ENCODE measurements around the gene NUP210.
"Not testable (repeated sequence)": the region's sequence is repeated elsewhere in the genome, so short reads cannot be mapped to it uniquely, and the experiment has no call there.

NUP210 gene

DNA sequence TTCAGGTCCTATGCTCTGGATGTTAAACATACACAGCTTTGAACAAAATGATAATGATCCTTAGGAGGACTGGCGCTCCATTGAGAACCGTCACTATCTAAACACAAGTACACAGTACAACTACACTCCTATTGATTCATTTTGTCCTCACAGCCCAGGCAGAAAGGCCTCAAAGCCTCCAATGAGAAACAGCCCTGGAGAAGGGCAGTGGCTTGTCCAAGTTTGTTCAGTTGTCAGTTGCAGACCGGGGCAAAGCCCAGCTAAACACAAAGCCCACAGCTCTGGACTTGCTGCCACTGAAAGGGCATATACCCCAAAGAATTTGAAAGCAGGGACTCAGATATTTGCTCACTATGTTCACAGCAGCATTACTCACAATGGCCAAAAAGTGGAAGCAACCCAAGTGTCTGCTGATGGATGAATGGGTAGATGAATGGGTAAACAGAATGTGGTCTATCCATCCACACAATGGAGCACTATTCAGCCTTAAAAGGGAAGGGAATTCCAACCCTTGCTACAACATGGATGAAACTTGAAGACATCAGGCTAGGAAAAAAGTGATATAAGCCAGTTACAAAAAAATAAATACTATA, 34.7 kb downstream of the NUP210 start:
- WGBS: 76% methylated on average over 3 of the region's 3 CpGs
- Histone ChIP-seq H3K4me1 (ENCODE audit: insufficient read depth, low read length) (no peaks in the 10 kb centered on the region), H3K27ac (ENCODE audit: low read depth, low read length) (no peak overlapping the region), H3K9ac (ENCODE audit: low read depth, low read length) (no peak overlapping the region), H3K9me3 (ENCODE audit: insufficient read depth, low read depth, low read length) (no peaks in the 10 kb centered on the region), H3K27me3 (ENCODE audit: insufficient read depth, low read length) (no peaks in the 10 kb centered on the region), H3K36me3 (ENCODE audit: insufficient read depth, low read length) (peaks cover 73% of the 10 kb centered on the region), H3K4me3 (ENCODE audit: low read length) (no peak overlapping the region)

DNA sequence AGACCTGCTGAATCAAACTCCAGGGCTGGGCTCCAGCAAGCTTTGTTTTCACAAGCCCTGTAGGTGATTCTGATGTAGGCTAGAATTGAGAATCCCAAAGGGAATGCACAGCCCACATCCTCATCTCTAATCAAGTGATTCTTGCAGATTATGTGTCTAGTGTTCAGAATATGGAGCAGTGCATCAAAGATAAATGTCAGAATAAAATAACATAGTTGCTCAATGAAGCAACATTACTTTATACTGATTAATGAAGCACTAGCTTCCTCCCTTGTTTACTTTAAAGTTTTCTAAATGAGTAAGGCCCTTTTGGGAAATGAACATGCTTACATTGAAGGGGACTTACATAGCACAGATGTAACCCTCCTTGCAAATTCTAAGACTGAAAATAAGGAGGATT, 39.2 kb downstream of the NUP210 start:
- no peak overlapping the region for H3K4me3 ChIP-seq (ENCODE audit: low read length)
- H3K9ac ChIP-seq (ENCODE audit: low read depth, low read length): no peak overlapping the region
- H3K4me1 ChIP-seq (ENCODE audit: insufficient read depth, low read length): no peaks in the 10 kb centered on the region
- peaks cover 57% of the 10 kb centered on the region for H3K36me3 ChIP-seq (ENCODE audit: insufficient read depth, low read length)
- no peaks in the 10 kb centered on the region for H3K9me3 ChIP-seq (ENCODE audit: insufficient read depth, low read depth, low read length)
- no peak overlapping the region for H3K27ac ChIP-seq (ENCODE audit: low read depth, low read length)
- no peaks in the 10 kb centered on the region for H3K27me3 ChIP-seq (ENCODE audit: insufficient read depth, low read length)

DNA sequence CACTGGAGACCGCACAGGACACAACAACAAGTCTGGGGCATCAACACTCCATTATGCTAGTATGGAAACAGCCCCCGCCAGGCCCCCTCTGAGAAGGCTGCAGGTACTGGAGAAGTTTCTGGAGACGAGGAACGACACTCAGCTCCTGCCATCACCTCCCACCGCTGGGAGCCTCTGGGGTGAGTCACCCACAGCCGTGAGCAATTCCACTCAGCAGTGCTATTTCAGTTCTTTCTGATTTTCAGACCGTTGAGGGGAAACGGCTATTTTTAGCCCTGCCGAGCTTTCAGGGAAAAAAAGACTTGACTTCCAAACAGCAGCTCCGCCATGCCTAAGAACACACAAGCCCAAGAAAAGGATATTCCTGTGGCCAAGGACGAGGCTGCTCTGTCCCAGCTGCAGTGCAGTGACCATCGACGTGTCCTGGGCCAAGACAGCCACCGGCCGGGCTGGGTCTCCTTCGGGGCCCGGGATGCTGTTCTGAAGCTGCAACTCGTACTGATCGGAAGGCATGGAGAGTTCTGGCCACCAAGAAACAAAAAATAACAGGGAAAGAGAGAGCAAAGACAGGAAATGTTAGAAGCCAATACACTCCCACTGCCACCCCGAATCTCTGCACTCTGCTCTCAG, 40.8 kb downstream of the NUP210 start:
- H3K36me3 ChIP-seq (ENCODE audit: insufficient read depth, low read length): peaks cover 55% of the 10 kb centered on the region
- no peak overlapping the region for H3K27ac ChIP-seq (ENCODE audit: low read depth, low read length)
- H3K9me3 ChIP-seq (ENCODE audit: insufficient read depth, low read depth, low read length): no peaks in the 10 kb centered on the region
- WGBS: 92% methylated on average over 20 of the region's 20 CpGs
- H3K4me1 ChIP-seq (ENCODE audit: insufficient read depth, low read length): no peaks in the 10 kb centered on the region
- no peak overlapping the region for H3K4me3 ChIP-seq (ENCODE audit: low read length)
- H3K27me3 ChIP-seq (ENCODE audit: insufficient read depth, low read length): no peaks in the 10 kb centered on the region
- H3K9ac ChIP-seq (ENCODE audit: low read depth, low read length): no peak overlapping the region

DNA sequence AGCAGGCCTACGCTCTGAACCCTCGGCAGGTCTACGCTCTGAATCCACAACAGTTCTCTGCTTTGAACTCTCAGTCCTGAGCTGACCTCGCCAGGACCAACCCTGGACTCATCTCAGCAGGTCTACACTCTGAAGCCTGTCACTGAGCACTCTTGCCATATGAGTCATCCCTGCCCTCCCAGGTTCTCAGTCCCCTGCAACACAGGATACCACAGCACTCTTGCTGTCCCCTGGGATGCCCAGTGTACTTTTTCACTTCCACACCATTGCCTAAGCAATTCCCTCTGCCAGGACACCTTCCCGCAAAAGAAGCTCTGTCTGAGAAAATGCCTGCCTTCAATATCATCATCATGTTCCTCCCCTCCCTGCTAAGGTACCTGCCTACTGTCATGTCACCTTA, 42.0 kb downstream of the NUP210 start:
- Histone ChIP-seq H3K36me3 (ENCODE audit: insufficient read depth, low read length) (peaks cover 59% of the 10 kb centered on the region), H3K4me1 (ENCODE audit: insufficient read depth, low read length) (no peaks in the 10 kb centered on the region), H3K4me3 (ENCODE audit: low read length) (no peak overlapping the region), H3K9ac (ENCODE audit: low read depth, low read length) (no peak overlapping the region), H3K27me3 (ENCODE audit: insufficient read depth, low read length) (no peaks in the 10 kb centered on the region), H3K9me3 (ENCODE audit: insufficient read depth, low read depth, low read length) (no peaks in the 10 kb centered on the region), H3K27ac (ENCODE audit: low read depth, low read length) (no peak overlapping the region)
- WGBS: 95% methylated on average over 5 of the region's 5 CpGs

- H3K4me3 ChIP-seq (ENCODE audit: low read length); H3K4me1 ChIP-seq (ENCODE audit: insufficient read depth, low read length); H3K9ac ChIP-seq (ENCODE audit: low read depth, low read length); H3K9me3 ChIP-seq (ENCODE audit: insufficient read depth, low read depth, low read length); H3K27me3 ChIP-seq (ENCODE audit: insufficient read depth, low read length); H3K27ac ChIP-seq (ENCODE audit: low read depth, low read length): not testable (repeated sequence)
- peaks cover 59% of the 10 kb centered on the region for H3K36me3 ChIP-seq (ENCODE audit: insufficient read depth, low read length)
- 94% methylated on average over 2 of the region's 2 CpGs for WGBS
These were observed 42.4 kb downstream of the NUP210 start for GRCh38 chr3:13377741-13378140.

DNA sequence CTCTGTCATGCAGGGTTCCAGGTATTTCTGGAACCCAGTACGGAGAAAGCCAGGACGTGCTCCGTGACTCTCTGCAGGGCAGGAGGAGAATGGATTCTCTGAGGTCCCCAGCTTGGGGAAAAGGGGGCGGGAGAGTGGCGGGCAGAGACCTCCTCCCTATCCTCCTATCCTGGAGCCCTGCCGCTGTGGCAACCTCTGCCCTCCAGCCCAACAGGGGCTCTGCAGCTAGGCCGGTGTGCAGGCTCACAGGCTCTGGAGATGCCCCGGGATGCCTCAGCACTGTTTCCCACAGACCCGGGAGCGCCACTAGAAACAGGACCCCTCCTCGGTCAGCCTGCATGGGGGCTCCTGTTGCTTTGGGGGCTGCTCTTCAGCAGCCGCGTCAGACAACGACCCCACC, 43.1 kb downstream of the NUP210 start:
- Histone ChIP-seq H3K27ac (ENCODE audit: low read depth, low read length) (no peak overlapping the region), H3K9me3 (ENCODE audit: insufficient read depth, low read depth, low read length) (no peaks in the 10 kb centered on the region), H3K36me3 (ENCODE audit: insufficient read depth, low read length) (peaks cover 59% of the 10 kb centered on the region), H3K9ac (ENCODE audit: low read depth, low read length) (no peak overlapping the region), H3K27me3 (ENCODE audit: insufficient read depth, low read length) (no peaks in the 10 kb centered on the region), H3K4me3 (ENCODE audit: low read length) (no peak overlapping the region), H3K4me1 (ENCODE audit: insufficient read depth, low read length) (no peaks in the 10 kb centered on the region)
- WGBS: 95% methylated on average over 14 of the region's 14 CpGs

DNA sequence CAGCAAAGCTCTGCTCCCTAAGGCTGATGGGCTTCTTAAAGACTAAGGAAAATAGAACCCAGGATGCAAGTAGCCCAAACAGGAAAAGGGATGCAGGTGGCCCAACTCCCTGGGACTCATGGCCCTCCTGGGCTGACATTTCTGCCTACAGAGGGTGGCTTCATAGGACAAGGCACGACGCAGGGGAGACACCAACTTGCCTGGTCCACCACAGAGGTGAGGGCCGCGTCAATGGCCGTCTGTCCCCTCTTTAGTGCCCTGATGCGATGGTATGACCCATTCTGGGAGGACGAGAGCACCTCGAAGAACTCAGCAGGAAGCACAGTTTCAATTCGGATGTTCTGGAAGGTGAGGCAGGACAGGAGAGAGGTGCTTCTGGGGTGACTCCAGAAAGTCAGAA, 44.0 kb downstream of the NUP210 start:
- Histone ChIP-seq H3K9ac (ENCODE audit: low read depth, low read length) (no peak overlapping the region), H3K27ac (ENCODE audit: low read depth, low read length) (no peak overlapping the region), H3K27me3 (ENCODE audit: insufficient read depth, low read length) (no peaks in the 10 kb centered on the region), H3K36me3 (ENCODE audit: insufficient read depth, low read length) (peaks cover 67% of the 10 kb centered on the region), H3K4me1 (ENCODE audit: insufficient read depth, low read length) (no peaks in the 10 kb centered on the region), H3K4me3 (ENCODE audit: low read length) (no peak overlapping the region), H3K9me3 (ENCODE audit: insufficient read depth, low read depth, low read length) (no peaks in the 10 kb centered on the region)
- 96% methylated on average over 9 of the region's 9 CpGs for WGBS

- WGBS: 94% methylated on average over 10 of the region's 10 CpGs
- no peak overlapping the region for H3K27ac ChIP-seq (ENCODE audit: low read depth, low read length)
These were observed 44.7 kb downstream of the NUP210 start for GRCh38 chr3:13375464-13375863.

GRCh38 chr3:13373975-13374586, 46.0 kb downstream of the NUP210 start:
- H3K9me3 ChIP-seq (ENCODE audit: insufficient read depth, low read depth, low read length): no peaks in the 10 kb centered on the region
- H3K36me3 ChIP-seq (ENCODE audit: insufficient read depth, low read length): peaks cover 68% of the 10 kb centered on the region
- H3K4me3 ChIP-seq (ENCODE audit: low read length): no peak overlapping the region
- H3K4me1 ChIP-seq (ENCODE audit: insufficient read depth, low read length): no peaks in the 10 kb centered on the region
- 93% methylated on average over 13 of the region's 13 CpGs for WGBS
- no peak overlapping the region for H3K27ac ChIP-seq (ENCODE audit: low read depth, low read length)
- no peak overlapping the region for H3K9ac ChIP-seq (ENCODE audit: low read depth, low read length)
- no peaks in the 10 kb centered on the region for H3K27me3 ChIP-seq (ENCODE audit: insufficient read depth, low read length)

More at GRCh38 chr3:13375464-13375863, 44.7 kb downstream of the NUP210 start:
- H3K36me3 ChIP-seq (ENCODE audit: insufficient read depth, low read length): peaks cover 73% of the 10 kb centered on the region
- no peak overlapping the region for H3K4me3 ChIP-seq (ENCODE audit: low read length)
- H3K27me3 ChIP-seq (ENCODE audit: insufficient read depth, low read length): no peaks in the 10 kb centered on the region
- H3K9me3 ChIP-seq (ENCODE audit: insufficient read depth, low read depth, low read length): no peaks in the 10 kb centered on the region
- no peak overlapping the region for H3K9ac ChIP-seq (ENCODE audit: low read depth, low read length)
- no peaks in the 10 kb centered on the region for H3K4me1 ChIP-seq (ENCODE audit: insufficient read depth, low read length)

DNA sequence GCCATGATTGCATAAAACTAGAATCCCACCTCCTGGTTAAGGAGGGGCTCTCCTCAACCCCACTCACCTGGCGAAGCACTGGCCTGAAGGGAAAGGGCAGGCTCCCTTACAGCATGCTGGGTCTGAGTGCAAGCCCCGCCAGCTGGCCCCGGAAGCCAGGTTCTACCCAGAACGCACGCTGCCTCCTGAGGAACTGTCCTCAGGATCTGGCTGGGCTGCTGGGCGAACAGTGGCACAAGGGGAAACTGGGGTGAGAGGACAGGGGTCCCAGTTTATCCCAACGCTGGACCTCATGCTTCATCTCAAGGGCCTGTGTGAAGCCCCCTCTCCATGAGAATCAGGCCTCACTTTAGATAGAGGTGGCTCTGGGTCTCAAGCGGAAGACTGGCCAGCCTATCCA, 47.5 kb downstream of the NUP210 start:
- no peaks in the 10 kb centered on the region for H3K9me3 ChIP-seq (ENCODE audit: insufficient read depth, low read depth, low read length)
- H3K9ac ChIP-seq (ENCODE audit: low read depth, low read length): no peak overlapping the region
- H3K4me3 ChIP-seq (ENCODE audit: low read length): no peak overlapping the region
- no peaks in the 10 kb centered on the region for H3K27me3 ChIP-seq (ENCODE audit: insufficient read depth, low read length)
- no peaks in the 10 kb centered on the region for H3K4me1 ChIP-seq (ENCODE audit: insufficient read depth, low read length)
- H3K36me3 ChIP-seq (ENCODE audit: insufficient read depth, low read length): peaks cover 67% of the 10 kb centered on the region
- 92% methylated on average over 8 of the region's 8 CpGs for WGBS
- H3K27ac ChIP-seq (ENCODE audit: low read depth, low read length): no peak overlapping the region

DNA sequence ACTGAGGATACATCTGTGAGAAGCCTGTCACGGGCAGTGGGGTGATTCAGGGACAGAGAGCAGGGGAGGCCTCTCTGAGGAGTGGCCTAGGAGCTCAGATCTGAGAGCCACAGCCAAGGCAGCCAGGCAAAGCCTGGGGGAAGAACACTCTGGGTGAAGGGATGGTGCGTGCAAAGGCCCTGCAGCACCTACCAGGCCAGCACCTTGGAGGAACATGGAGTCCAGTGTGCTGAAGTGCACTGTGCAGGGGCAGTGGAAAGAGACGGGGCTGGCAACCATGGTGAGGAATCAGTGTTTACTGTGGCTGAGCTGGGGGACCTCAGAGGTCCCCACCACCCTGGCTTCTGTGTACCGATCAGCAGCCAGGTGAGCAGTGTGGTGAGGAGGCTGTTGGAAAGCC, 48.0 kb downstream of the NUP210 start:
- no peak overlapping the region for H3K27ac ChIP-seq (ENCODE audit: low read depth, low read length)
- H3K9me3 ChIP-seq (ENCODE audit: insufficient read depth, low read depth, low read length): no peaks in the 10 kb centered on the region
- peaks cover 67% of the 10 kb centered on the region for H3K36me3 ChIP-seq (ENCODE audit: insufficient read depth, low read length)
- no peaks in the 10 kb centered on the region for H3K4me1 ChIP-seq (ENCODE audit: insufficient read depth, low read length)
- H3K4me3 ChIP-seq (ENCODE audit: low read length): no peak overlapping the region
- 93% methylated on average over 4 of the region's 4 CpGs for WGBS
- H3K9ac ChIP-seq (ENCODE audit: low read depth, low read length): no peak overlapping the region
- no peaks in the 10 kb centered on the region for H3K27me3 ChIP-seq (ENCODE audit: insufficient read depth, low read length)
